HG02970 (cell line): ENCODE results near the gene TUBA8.

Experiments used
- ATAC-seq: cut with Tn5 transposase; IDR thresholded peaks from one replicate; pipeline ENCODE4 v1.9.1; 2021; ENCODE audit warnings: mild to moderate bottlenecking, moderate library complexity, moderate number of reproducible peaks; ENCODE audit not compliant: unreplicated experiment, low FRiP score

Gene TUBA8

DNA sequence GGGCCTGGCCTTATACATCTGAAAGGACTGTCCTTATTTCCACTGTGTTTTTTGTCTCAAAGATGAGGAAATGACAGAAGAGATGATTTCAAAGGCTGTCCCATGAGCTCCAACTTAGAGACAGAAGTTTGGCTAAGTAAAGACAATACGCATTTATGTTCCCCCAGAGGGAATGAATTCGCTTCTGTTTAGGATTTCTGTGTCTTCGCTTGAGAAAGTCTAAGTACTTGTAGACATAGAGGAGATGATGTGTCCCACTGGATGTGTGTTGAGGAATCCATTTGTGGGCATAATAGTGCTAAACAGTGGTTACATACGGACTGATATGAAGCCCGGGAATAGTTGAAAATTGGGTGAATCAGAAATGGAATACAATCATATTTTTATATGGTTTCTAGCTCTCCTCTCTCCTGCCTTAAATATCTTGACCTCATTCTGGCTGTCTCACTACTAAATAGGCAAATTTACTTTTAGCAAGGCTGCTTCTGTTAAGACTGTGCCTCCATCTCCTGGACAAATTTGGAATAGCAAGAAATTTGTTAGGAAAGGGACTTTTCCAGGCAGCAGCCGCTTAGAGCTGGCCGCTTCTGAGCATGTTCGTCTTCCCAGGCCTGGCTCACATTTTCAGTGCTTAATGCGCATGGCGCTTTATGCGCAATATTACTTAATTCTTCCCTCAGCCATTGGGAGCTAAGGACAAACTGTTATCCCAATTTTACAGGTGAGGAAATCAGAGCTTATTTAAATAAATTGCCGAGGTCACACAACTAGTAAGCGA, 34.7 kb upstream of the TUBA8 start:
- no peak for ATAC-seq

DNA sequence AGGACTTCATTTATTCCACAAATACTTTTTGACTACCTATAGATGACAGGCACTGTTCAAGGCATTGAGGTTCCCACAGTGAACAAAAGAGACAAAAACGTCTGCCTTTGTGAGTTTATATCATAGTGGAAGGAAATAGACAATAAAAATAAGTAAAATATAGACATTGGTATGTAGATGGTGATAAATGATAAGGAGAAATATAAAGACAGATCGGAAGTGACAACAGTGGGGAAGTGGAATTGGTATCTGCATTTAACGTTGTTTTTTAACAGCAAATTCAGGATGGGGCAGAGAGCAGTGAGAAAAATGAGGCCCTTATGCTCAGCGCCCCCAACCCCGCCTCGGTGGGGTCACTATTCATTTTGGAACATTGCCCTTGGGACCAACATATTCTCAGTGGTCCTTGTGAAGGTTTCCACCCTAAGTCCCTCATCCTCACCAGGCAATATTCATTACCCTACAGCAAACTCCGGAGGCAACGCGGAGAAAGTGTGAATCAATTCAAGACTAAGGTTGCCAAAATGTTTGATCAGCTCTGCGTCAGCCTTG, 33.4 kb upstream of the TUBA8 start:
- ATAC-seq: no peak

GRCh38 chr22:18077639-18078328, 32.8 kb upstream of the TUBA8 start, which contains the start of gene PEX26:
Gene PEX26, plus strand, starts transcription at chr22:18077990. Its CDS starts 387 bp downstream, at chr22:18078377.
- peak; percentile 87 for ATAC-seq

DNA sequence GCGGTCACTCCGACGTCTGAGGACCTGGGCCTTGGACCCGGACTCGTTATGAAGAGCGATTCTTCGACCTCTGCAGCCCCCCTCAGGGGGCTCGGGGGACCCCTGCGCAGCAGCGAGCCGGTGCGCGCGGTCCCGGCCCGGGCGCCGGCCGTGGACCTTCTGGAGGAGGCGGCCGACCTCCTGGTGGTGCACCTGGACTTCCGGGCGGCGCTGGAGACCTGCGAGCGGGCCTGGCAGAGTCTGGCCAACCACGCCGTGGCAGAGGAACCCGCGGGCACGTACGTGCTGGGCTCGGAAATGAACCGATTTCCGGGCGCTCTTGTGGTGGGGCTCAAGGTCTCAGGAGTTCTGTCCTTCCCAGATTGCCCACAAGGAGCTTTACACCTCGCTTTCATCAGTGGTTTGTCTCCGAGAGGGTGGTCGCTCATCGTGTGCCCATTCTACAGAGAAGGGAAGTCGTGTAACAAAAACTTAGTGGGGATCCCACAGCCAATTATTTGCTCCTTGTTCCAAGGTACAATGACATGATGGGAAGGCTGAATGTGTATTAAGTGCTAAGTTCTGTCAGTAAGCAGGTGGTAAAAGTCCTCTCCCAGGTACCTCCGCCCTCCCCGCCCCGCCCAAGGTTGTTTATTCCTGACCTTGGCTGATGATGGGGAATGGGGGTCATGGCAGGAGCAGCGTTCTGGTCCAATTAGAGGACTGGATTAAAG, 32.1 kb upstream of the TUBA8 start:
- peak; percentile 15 for ATAC-seq

DNA sequence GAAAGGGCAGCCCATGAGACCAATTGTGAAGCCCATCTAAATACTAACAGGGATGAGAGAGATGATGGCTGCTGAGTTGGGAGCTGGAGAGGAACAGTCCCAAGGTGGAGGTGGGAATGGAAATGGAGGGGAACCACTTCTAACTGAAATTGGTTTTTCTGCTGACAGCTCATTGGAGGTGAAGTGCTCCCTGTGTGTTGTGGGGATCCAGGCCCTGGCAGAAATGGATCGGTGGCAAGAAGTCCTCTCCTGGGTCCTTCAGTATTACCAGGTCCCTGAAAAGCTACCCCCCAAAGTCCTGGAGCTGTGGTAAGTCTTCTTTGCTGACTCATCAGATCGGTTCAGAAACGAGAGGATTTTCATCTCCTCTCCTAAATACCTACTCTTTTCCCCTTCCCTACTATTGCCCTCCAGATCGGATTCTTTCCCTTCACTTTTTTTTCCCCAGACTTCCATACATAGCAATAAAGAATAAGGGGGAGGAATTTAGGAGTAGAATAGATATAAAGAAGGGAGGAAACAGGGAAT, 30.8 kb upstream of the TUBA8 start:
- no peak for ATAC-seq

DNA sequence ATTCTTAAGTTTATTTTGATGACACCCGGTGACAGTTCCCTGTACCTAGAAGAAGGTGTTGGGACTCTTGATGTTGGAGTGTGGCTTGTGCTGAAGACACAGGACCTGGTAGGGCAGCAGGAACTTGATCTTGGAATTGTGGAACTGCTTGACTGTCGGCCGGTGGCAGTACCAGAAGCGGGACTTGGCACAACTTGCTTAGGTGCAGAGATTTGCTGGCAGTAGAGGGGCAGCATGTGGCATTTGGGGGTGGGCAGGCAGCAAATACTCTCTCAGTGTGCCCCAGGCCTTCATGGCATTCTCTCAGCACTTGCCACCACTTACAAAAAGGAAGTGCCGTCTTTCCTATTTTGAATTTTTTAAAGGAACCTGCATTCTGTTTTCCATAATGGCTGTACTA, 29.2 kb upstream of the TUBA8 start:
- ATAC-seq: no peak

DNA sequence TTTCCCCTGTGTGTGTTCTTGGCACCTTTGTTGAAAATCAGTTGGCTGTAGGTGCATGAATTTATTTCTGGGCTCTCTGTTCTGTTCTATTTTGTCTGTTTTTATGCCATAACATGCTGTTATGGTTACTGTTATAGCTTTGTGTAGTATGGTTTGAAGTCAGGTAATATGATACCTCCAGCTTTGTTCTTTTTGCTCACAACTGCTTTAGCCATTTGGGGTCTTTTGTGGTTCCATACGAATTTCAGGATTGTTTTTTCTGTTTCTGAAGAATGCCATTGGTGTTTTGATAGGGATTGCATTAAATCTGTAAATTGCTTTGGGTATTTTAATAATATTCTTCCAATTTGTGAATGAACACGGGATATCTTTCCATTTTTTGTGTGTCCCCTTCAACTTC, 28.1 kb upstream of the TUBA8 start:
- ATAC-seq: no peak

DNA sequence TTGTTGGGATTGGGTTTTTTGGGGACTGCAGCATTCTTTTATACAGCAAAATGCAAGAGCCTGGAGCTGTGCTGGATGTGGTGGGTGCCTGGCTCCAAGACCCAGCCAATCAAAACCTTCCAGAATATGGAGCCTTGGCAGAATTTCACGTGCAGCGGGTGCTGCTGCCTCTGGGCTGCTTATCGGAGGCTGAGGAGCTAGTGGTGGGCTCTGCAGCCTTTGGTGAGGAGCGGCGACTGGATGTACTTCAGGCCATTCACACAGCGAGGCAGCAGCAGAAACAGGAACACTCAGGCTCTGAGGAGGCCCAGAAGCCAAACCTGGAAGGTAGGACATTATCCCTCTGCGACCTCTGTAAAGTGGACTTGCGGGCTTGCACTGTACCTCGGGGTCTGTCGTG, 27.2 kb upstream of the TUBA8 start:
- ATAC-seq: no peak

DNA sequence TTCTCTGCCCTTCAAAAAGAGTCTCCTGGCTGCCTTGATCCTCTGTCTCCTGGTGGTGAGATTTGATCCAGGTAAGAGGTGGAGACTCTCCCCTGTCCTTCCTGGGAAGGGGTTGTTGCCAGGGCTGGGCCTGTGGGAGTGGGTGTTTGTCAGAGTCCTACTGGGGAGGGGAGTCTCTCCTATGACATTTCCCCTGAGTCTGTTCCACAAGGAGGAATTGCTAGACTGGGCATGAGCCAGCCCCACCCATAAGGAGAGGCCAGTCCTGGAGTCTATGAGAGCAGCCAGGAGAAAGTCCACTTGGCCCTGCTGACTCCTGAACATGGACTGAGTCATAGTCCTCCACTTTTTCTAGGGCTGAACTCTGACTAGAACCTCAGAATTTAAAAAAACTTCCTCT, 25.4 kb upstream of the TUBA8 start:
- ATAC-seq: no peak

GRCh38 chr22:18087350-18087855, 23.2 kb upstream of the TUBA8 start:
- ATAC-seq: no peak

- ATAC-seq: no peak
These were observed 21.6 kb upstream of the TUBA8 start for GRCh38 chr22:18088825-18089568.

GRCh38 chr22:18090286-18090685, 20.3 kb upstream of the TUBA8 start:
- ATAC-seq: no peak

- no peak for ATAC-seq
These were observed 19.1 kb upstream of the TUBA8 start for GRCh38 chr22:18091478-18091877.

DNA sequence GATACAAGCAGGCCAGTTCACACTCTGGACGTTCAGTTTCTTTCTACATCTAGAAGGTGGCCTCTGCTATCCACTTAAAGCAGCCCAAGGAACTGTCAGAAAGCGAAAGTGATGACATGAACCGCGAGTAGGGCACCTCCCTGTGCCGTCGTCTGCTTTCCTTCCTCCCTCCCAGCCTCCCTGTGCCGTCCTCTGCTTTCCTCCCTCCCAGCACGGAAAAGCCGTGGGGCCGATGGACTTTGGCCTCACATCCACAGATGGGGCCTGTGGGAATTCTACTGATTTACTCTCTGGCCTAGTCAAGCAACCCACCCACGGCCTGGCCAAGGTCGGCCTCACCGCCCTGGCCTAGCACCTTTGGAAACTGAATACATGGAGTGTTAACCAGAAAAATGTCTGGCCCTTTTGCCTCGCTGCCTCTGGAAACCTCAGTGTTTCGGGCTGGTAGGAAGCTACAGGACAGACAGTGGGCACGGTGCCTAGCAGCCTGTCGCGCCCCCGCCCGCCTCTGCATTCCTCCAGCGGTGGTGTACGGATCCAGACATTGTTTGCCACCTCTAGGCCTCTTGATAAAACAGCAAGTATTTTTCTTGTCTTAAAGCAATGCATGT, 18.6 kb upstream of the TUBA8 start:
- ATAC-seq: no peak

DNA sequence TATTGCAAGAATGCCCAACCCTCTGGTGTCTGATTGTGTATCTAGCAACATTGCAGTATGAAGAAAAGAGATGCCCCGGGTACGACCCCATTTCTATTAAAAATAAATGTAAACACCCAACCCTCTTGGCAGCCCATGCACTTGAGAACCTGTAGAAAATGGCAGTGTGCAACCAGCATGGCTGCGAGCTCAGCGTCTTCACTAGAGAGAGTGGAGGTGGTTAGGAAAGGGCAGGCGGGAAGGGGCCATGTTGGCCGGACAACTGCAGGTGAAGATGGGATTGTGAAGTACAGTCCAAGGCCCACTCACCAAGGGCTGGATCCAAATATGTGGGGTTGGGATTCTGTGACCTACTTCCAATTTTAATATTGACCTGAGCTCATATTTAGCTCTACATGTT, 16.9 kb upstream of the TUBA8 start:
- ATAC-seq: no peak

GRCh38 chr22:18095101-18095805, 15.4 kb upstream of the TUBA8 start:
- no peak for ATAC-seq

- no peak for ATAC-seq
These were observed 13.8 kb upstream of the TUBA8 start for GRCh38 chr22:18096823-18097222.

DNA sequence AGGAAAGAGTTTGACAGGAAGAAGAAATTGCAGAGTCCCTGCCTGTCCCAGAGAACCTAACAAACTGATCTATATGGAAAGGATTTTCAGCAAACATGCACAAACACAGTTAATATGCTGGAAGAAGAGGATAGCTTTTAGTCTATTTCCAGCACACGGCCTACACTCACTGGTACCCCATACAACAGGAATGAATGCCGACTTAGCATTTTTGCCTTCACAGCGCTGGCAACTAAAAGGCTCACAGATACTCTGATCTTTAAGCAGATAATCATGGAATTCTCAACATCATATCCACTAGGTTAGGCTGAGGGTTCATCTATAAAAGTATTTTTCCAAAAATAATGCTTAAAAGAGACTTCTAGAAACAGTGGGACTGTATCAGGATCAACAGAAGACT, 9.8 kb upstream of the TUBA8 start:
- no peak for ATAC-seq

DNA sequence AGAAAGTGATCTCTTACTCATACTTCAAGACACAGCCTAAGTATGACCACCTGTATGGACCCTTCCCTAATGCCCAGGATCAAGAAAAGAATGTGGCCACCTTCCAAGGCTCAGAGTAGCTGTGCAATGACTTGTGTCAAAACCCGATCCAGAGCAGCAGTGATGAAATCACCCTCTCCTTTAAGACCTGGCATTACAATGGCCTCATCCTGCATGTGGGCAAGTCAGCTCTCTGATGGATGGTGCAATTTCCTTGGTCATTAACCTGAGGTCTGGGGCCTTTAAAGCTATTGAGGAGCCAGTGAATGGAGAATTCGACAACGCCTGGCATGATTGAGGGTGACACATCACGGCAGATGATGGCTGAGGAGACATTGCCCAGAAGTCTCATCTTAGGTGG, 9.1 kb upstream of the TUBA8 start:
- no peak for ATAC-seq
